Astrocyte (in vitro differentiated cells and primary cell): ENCODE data around the gene TFF1. TPM values are rescaled to one million over a fixed set of nuclear protein-coding genes. Genes with fewer than 3 reads are reported as not detected.

Experiments
- DNase-seq: peaks from one replicate; pipeline ENCODE4 v3.0.0-alpha.2; 2010; ENCODE audit warnings: low read depth
- FAIRE-seq: peaks from 2 replicates; lab custom pipeline; 2011; peaks lifted over from hg19 to GRCh38; lab: Jason Lieb, UNC
- H2AFZ ChIP-seq: 2 replicates; pipeline ENCODE4 v1.6.0; 2012; ENCODE audit warnings: low read depth, low read length, inconsistent platforms
- H3K27ac ChIP-seq: 2 replicates; pipeline ENCODE4 v1.5.1; 2011; ENCODE audit warnings: low read depth, low read length, inconsistent platforms
- H3K27me3 ChIP-seq: 2 replicates; pipeline ENCODE4 v1.6.0; 2011; ENCODE audit warnings: low read length, inconsistent platforms; ENCODE audit not compliant: insufficient read depth
- H3K36me3 ChIP-seq: 2 replicates; pipeline ENCODE4 v1.5.1; 2011; ENCODE audit warnings: low read length, inconsistent platforms; ENCODE audit not compliant: insufficient read depth
- H3K4me1 ChIP-seq: 2 replicates; pipeline ENCODE4 v1.5.1; 2011; ENCODE audit warnings: low read length, inconsistent platforms; ENCODE audit not compliant: insufficient read depth
- H3K4me2 ChIP-seq: 2 replicates; pipeline ENCODE4 v1.6.0; 2012; ENCODE audit warnings: low read length, inconsistent platforms
- H3K4me3 ChIP-seq: 2 replicates; pipeline ENCODE4 v1.5.1; 2011; ENCODE audit warnings: low read depth, mild to moderate bottlenecking, low read length, inconsistent platforms; ENCODE audit not compliant: insufficient read depth
- H3K79me2 ChIP-seq: 2 replicates; pipeline ENCODE4 v1.6.0; 2012; ENCODE audit warnings: mild to moderate bottlenecking, low read length, inconsistent platforms; ENCODE audit not compliant: insufficient read depth
- H3K9ac ChIP-seq: 2 replicates; pipeline ENCODE4 v1.6.0; 2012; ENCODE audit warnings: mild to moderate bottlenecking, low read length, inconsistent platforms
- H3K9me3 ChIP-seq: 2 replicates; pipeline ENCODE4 v1.5.1; 2012; ENCODE audit warnings: low read depth, mild to moderate bottlenecking, low read length, inconsistent platforms; ENCODE audit not compliant: insufficient read depth
- H4K20me1 ChIP-seq: 2 replicates; pipeline ENCODE4 v1.6.0; 2012; ENCODE audit warnings: low read length, inconsistent platforms; ENCODE audit not compliant: insufficient read depth
- H3K27ac Mint-ChIP-seq: one replicate; pipeline ENCODE4 v1.8.0; 2021; ENCODE audit warnings: mild to moderate bottlenecking, mixed read lengths; ENCODE audit not compliant: unreplicated experiment
- H3K27me3 Mint-ChIP-seq: one replicate; pipeline ENCODE4 v1.8.0; 2021; ENCODE audit warnings: low read depth, mixed read lengths; ENCODE audit not compliant: unreplicated experiment
- H3K36me3 Mint-ChIP-seq: one replicate; pipeline ENCODE4 v1.8.0; 2021; ENCODE audit warnings: low read depth, mixed read lengths; ENCODE audit not compliant: unreplicated experiment
- H3K4me1 Mint-ChIP-seq: one replicate; pipeline ENCODE4 v1.8.0; 2021; ENCODE audit warnings: low read depth, mixed read lengths; ENCODE audit not compliant: unreplicated experiment
- H3K4me3 Mint-ChIP-seq: one replicate; pipeline ENCODE4 v1.8.0; 2021; ENCODE audit warnings: mild to moderate bottlenecking, moderate library complexity, mixed read lengths; ENCODE audit not compliant: unreplicated experiment
- H3K9me3 Mint-ChIP-seq: one replicate; pipeline ENCODE4 v1.8.0; 2021; ENCODE audit warnings: mild to moderate bottlenecking, mixed read lengths; ENCODE audit not compliant: unreplicated experiment
- EZH2 ChIP-seq: IDR thresholded peaks from 2 replicates; pipeline ENCODE4 v1.6.1; 2012; ENCODE audit warnings: mild to moderate bottlenecking, low read length, inconsistent platforms; ENCODE audit not compliant: insufficient read depth
- total RNA-seq: library from RNA; stranded (reverse); gene quantifications from 2 replicates; pipeline ENCODE4 v1.2.1, GENCODE V29; 2021
- TF ChIP-seq, protein P1 (sequence below): IDR thresholded peaks from 2 replicates; pipeline ENCODE4 v1.5.1; 2011; ENCODE audit warnings: low read depth, mild to moderate bottlenecking, inconsistent platforms, low read length, moderate library complexity; ENCODE audit not compliant: insufficient read depth

TFF1 gene
- total RNA-seq, 1 donor from 2014 or later, result not detected

DNA sequence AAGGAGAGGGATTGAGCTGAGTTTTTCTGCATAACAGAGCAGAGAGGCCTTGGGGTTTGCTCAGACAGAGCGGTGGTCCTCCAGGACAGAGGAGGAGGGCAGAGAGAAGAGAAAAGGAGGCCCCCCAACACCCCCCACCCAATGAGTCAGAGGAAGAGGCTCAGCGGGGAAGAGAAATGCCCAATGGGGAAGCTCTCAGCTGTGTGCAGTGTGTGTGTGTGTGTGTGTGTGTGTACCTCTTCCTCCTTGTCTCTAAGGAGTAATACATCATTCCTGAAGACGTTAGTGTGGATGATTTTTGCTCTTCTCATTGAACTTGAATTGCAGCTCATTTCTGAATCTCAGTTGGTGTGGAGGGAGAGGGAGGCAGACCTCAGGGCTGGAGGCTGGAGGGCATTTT is 20.8 kb upstream of the TFF1 start:
- FAIRE-seq, result no peak
- no peak overlapping the region for H3K4me2 ChIP-seq
- no peaks in the 10 kb centered on the region for H3K79me2 ChIP-seq
- no peak overlapping the region for H3K9ac ChIP-seq
- TF ChIP-seq EZH2, result no peak
- TF ChIP-seq, protein P1, sequence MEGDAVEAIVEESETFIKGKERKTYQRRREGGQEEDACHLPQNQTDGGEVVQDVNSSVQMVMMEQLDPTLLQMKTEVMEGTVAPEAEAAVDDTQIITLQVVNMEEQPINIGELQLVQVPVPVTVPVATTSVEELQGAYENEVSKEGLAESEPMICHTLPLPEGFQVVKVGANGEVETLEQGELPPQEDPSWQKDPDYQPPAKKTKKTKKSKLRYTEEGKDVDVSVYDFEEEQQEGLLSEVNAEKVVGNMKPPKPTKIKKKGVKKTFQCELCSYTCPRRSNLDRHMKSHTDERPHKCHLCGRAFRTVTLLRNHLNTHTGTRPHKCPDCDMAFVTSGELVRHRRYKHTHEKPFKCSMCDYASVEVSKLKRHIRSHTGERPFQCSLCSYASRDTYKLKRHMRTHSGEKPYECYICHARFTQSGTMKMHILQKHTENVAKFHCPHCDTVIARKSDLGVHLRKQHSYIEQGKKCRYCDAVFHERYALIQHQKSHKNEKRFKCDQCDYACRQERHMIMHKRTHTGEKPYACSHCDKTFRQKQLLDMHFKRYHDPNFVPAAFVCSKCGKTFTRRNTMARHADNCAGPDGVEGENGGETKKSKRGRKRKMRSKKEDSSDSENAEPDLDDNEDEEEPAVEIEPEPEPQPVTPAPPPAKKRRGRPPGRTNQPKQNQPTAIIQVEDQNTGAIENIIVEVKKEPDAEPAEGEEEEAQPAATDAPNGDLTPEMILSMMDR, result no peak
- Mint-ChIP-seq H3K27ac (no peak overlapping the region), H3K36me3 (no peaks in the 10 kb centered on the region), H3K27me3 (peaks cover 14% of the 10 kb centered on the region), H3K4me3 (no peak overlapping the region), H3K9me3 (peaks cover 9% of the 10 kb centered on the region), H3K4me1 (peaks cover 13% of the 10 kb centered on the region)
- H2AFZ ChIP-seq, result no peak overlapping the region
- H3K36me3 ChIP-seq, result no peaks in the 10 kb centered on the region
- no peak overlapping the region for H3K4me3 ChIP-seq
- no peaks in the 10 kb centered on the region for H4K20me1 ChIP-seq
- DNase-seq, result no peak
- no peak overlapping the region for H3K27ac ChIP-seq
- peaks cover 6% of the 10 kb centered on the region for H3K27me3 ChIP-seq
- H3K4me1 ChIP-seq, result no peaks in the 10 kb centered on the region
- no peaks in the 10 kb centered on the region for H3K9me3 ChIP-seq

DNA sequence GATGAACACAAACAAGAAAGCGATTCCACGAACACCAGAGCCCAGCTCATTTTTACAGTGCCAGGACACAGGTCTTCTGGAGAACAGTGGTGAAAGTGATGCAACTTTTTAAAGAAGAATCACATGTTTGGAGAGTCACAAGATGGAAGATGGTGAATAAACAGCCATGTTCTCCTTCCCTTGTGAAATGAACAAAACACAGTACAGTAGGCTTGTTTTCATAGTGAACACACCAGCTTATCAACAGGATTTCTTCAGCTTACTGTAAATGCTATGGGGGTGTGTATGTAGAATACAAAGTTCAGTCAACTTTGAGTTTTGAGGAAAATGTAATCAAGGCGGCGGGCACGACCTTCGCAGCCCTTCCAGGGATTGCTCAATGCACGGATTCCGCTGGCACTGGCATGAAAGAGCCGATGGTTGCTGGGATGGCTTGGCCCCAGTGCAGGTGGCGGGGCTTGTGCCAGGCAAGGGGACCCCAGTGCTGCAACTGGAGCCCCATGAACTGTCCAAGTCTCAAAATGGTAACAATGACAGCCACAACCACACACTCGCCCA is 19.8 kb upstream of the TFF1 start:
- H3K36me3 ChIP-seq, result no peaks in the 10 kb centered on the region
- no peaks in the 10 kb centered on the region for H3K9me3 ChIP-seq
- FAIRE-seq (no peak), DNase-seq (no peak)
- no peak overlapping the region for H3K4me3 ChIP-seq
- no peak overlapping the region for H3K9ac ChIP-seq
- Mint-ChIP-seq H3K4me3 (no peak overlapping the region), H3K9me3 (peaks cover 9% of the 10 kb centered on the region), H3K27ac (no peak overlapping the region), H3K4me1 (peaks cover 13% of the 10 kb centered on the region), H3K36me3 (no peaks in the 10 kb centered on the region), H3K27me3 (peaks cover 14% of the 10 kb centered on the region)
- no peaks in the 10 kb centered on the region for H4K20me1 ChIP-seq
- no peaks in the 10 kb centered on the region for H3K79me2 ChIP-seq
- peaks cover 6% of the 10 kb centered on the region for H3K27me3 ChIP-seq
- no peak overlapping the region for H2AFZ ChIP-seq
- TF ChIP-seq, protein P1, result no peak
- TF ChIP-seq EZH2, result no peak
- H3K27ac ChIP-seq, result no peak overlapping the region
- no peak overlapping the region for H3K4me2 ChIP-seq
- H3K4me1 ChIP-seq, result no peaks in the 10 kb centered on the region

DNA sequence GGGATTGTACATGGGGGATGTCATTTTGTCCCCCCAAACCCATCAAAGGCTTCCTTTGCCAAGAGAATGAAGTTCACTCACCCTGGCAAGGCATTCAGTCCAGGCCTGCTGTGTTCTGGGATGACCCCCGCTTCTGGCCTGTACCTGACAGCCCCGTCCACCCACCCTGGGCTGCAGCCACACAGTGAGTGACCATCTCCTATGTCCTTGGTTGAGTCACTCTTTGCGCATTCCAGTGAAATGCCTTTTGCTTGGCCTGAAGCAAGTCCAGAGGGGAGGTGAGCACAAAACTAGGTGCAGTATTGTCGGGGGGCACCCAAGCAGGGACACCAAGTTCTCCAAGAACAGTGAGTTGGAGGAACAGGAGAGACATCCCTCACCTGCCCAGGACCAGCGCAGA is 19.3 kb upstream of the TFF1 start:
- H3K9me3 ChIP-seq, result no peaks in the 10 kb centered on the region
- H3K9ac ChIP-seq, result no peak overlapping the region
- H3K27me3 ChIP-seq, result peaks cover 6% of the 10 kb centered on the region
- H2AFZ ChIP-seq, result no peak overlapping the region
- Mint-ChIP-seq H3K4me1 (peaks cover 13% of the 10 kb centered on the region), H3K9me3 (peaks cover 8% of the 10 kb centered on the region), H3K27ac (no peak overlapping the region), H3K27me3 (peaks cover 12% of the 10 kb centered on the region), H3K36me3 (no peaks in the 10 kb centered on the region), H3K4me3 (no peak overlapping the region)
- H4K20me1 ChIP-seq, result no peaks in the 10 kb centered on the region
- no peak overlapping the region for H3K4me3 ChIP-seq
- H3K4me1 ChIP-seq, result no peaks in the 10 kb centered on the region
- DNase-seq (no peak), FAIRE-seq (no peak)
- no peak overlapping the region for H3K27ac ChIP-seq
- H3K36me3 ChIP-seq, result no peaks in the 10 kb centered on the region
- H3K4me2 ChIP-seq, result no peak overlapping the region
- no peaks in the 10 kb centered on the region for H3K79me2 ChIP-seq
- TF ChIP-seq, protein P1, result no peak
- TF ChIP-seq EZH2, result no peak
